HEK293T (cell line): ENCODE results near the gene CERK.

Experiments
- CTCF ChIA-PET: fragments of 350-600 bp; formaldehyde crosslinking; extraction: SDS; loops from one replicate; lab custom pipeline; 2021; ENCODE audit warnings: antibody characterized with exemption, inconsistent platforms; lab: Yijun Ruan, JAX
- POLR2A ChIA-PET: fragments of 350-600 bp; formaldehyde crosslinking; extraction: SDS; loops from one replicate; lab custom pipeline; 2020; ENCODE audit warnings: antibody characterized with exemption, inconsistent platforms; lab: Yijun Ruan, JAX
- DNase-seq: peaks from one replicate; pipeline ENCODE4 v3.0.0; 2012; ENCODE audit warnings: mixed read lengths; ENCODE audit errors: extremely low spot score
- ARNT ChIP-seq: fragments of 450-650 bp; IDR thresholded peaks from 2 replicates; pipeline ENCODE4 v1.6.1; 2017; ENCODE audit warnings: mild to moderate bottlenecking
- BHLHE40 ChIP-seq: fragments of 450-650 bp; IDR thresholded peaks from 2 replicates; pipeline ENCODE4 v1.6.1; 2016; ENCODE audit warnings: mild to moderate bottlenecking, moderate library complexity, borderline replicate concordance
- CTBP1 ChIP-seq: fragments of 450-650 bp; IDR thresholded peaks from 2 replicates; pipeline ENCODE4 v1.6.1; 2016; ENCODE audit warnings: borderline replicate concordance
- ELF4 ChIP-seq: fragments of 450-650 bp; IDR thresholded peaks from 2 replicates; pipeline ENCODE4 v1.6.1; 2017; ENCODE audit warnings: antibody characterized with exemption
- FOXA1 ChIP-seq: fragments of 450-650 bp; IDR thresholded peaks from 2 replicates; pipeline ENCODE4 v1.6.1; 2016; ENCODE audit warnings: mild to moderate bottlenecking
- FOXK2 ChIP-seq: fragments of 450-650 bp; IDR thresholded peaks from 2 replicates; pipeline ENCODE4 v1.6.1; 2016; ENCODE audit warnings: mild to moderate bottlenecking
- FOXM1 ChIP-seq: fragments of 450-650 bp; IDR thresholded peaks from 2 replicates; pipeline ENCODE4 v1.6.1; 2017; ENCODE audit warnings: mild to moderate bottlenecking, borderline replicate concordance
- HDGF ChIP-seq: fragments of 450-650 bp; IDR thresholded peaks from 2 replicates; pipeline ENCODE4 v1.6.1; 2017; ENCODE audit warnings: antibody characterized with exemption, borderline replicate concordance
- L3MBTL2 ChIP-seq: fragments of 450-650 bp; conservative IDR thresholded peaks from 2 replicates; pipeline ENCODE4 v1.6.1; 2016; ENCODE audit warnings: mild to moderate bottlenecking
- LEF1 ChIP-seq: fragments of 450-650 bp; IDR thresholded peaks from 2 replicates; pipeline ENCODE4 v1.6.1; 2017; ENCODE audit warnings: mild to moderate bottlenecking, borderline replicate concordance
- NFRKB ChIP-seq: fragments of 450-650 bp; IDR thresholded peaks from 2 replicates; pipeline ENCODE4 v1.6.1; 2016; ENCODE audit warnings: mild to moderate bottlenecking, moderate library complexity
- SP1 ChIP-seq: fragments of 450-650 bp; IDR thresholded peaks from 2 replicates; pipeline ENCODE4 v1.6.1; 2017
- SUZ12 ChIP-seq: fragments of 450-650 bp; IDR thresholded peaks from 2 replicates; pipeline ENCODE4 v1.6.1; 2016; ENCODE audit warnings: mild to moderate bottlenecking
- TARDBP ChIP-seq: fragments of 450-650 bp; IDR thresholded peaks from 2 replicates; pipeline ENCODE4 v1.6.1; 2016
- ZNF384 ChIP-seq: fragments of 450-650 bp; IDR thresholded peaks from 2 replicates; pipeline ENCODE4 v1.6.1; 2016
- TF ChIP-seq, protein P1 (sequence below): fragments of 450-650 bp; IDR thresholded peaks from 2 replicates; pipeline ENCODE4 v1.6.1; 2016

CERK gene

DNA sequence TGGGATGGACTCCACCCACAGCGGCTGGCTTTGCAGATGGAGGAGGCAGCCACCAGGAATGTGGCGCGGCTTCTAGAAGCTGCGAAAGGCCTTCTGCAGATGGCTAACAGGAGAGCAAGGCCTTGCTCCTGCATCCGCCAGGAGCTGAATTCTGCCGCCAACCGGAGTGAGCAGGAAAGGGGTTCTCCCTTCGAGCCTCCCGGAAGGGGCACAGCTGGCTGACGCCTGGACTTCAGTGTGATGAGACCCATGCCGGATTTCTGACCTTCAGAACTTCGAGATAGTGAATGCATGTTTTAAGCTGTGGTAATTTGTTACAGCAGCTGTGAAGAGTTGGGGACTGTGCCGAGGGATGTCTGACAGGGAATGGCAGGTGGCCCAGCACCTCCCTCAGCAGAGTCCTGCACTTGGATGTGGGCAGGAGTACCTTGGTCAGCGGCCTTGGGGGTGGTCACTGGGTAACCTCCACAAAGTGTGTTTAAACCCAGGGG is 32.1 kb upstream of the CERK start:
- ChIA-PET POLR2A (interaction anchor here (1.3 to 1.4 kb wide), 2 partner anchors 8 to 11 kb away, joined by 4 read pairs; partner anchors contain the start of gene TBC1D22A), CTCF (interaction anchor here (0.8 kb wide), 1 partner anchor 9 kb away, joined by 4 read pairs; no protein-coding TSS in a partner anchor)
- no peak for DNase-seq

DNA sequence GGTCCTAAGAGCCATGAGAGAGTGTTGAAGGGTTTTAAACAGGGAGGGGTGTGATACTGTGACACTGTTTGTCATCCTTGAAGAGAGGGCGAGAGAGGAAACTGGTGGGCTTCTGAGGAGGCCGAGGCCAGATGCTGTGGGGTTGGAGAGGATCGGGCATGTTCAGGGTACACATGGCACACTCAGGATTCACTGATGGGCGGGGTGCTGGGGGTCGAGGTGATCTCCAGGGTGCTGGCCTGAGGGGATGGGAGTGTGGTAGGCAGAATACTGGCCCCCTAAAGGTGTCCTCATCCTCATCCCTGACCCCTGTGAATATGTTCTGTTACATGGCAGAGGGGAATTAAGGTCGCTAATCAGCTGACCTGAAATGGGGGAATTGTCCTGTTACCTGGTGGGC is 31.7 kb upstream of the CERK start:
- no peak for DNase-seq
- ChIA-PET CTCF (interaction anchor here (0.8 to 1.9 kb wide), 3 partner anchors 10 to 29 kb away, joined by 4 to 5 read pairs (median 4); no protein-coding TSS in a partner anchor), POLR2A (no interaction called here)
- TF ChIP-seq ARNT: no peak
- no peak for TF ChIP-seq SP1

More for the DNA sequence above, 32.1 kb upstream of the CERK start:
- TF ChIP-seq BHLHE40 (no peak), LEF1 (no peak), SP1 (no peak), SUZ12 (no peak), ARNT (no peak), CTBP1 (no peak), FOXK2 (no peak), ZNF384 (no peak), ELF4 (no peak)
- TF ChIP-seq, protein P1, sequence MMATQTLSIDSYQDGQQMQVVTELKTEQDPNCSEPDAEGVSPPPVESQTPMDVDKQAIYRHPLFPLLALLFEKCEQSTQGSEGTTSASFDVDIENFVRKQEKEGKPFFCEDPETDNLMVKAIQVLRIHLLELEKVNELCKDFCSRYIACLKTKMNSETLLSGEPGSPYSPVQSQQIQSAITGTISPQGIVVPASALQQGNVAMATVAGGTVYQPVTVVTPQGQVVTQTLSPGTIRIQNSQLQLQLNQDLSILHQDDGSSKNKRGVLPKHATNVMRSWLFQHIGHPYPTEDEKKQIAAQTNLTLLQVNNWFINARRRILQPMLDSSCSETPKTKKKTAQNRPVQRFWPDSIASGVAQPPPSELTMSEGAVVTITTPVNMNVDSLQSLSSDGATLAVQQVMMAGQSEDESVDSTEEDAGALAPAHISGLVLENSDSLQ: no peak

DNA sequence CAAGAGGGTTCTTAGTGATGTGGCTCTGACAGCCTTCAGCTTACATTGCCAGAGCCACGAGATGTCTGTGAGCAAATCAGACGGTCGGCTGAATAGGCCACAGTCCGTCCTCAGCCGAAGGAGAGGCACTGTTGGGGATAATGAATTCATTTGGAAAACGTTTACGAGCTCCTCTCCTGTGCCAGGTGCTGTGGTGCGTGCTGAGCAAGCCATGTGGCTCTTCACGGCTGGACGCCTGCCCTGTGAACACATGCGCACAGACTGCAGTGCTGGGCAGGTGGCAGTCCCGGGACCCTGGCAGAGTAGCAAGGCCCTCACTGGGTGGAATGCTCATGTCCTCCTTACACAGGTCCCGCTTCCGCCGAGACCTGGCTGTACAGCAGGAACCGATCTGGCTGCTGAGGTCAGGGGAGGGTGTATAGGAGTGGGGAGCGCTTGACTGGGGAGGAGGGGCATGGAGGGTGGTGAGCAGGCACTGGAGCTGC is 31.2 kb upstream of the CERK start:
- DNase-seq: no peak
- TF ChIP-seq LEF1: no peak
- TF ChIP-seq BHLHE40: no peak
- no peak for TF ChIP-seq TARDBP
- TF ChIP-seq, protein P1: no peak
- no peak for TF ChIP-seq NFRKB
- TF ChIP-seq L3MBTL2: no peak
- TF ChIP-seq FOXM1: no peak
- TF ChIP-seq HDGF: no peak
- no peak for TF ChIP-seq ARNT
- TF ChIP-seq CTBP1: no peak
- no peak for TF ChIP-seq SP1
- TF ChIP-seq FOXK2: no peak
- POLR2A ChIA-PET: no interaction called here
- CTCF ChIA-PET: interaction anchor here (1.1 to 2.1 kb wide), 3 partner anchors 11 to 34 kb away, joined by 4 to 7 read pairs (median 5); no protein-coding TSS in a partner anchor

DNA sequence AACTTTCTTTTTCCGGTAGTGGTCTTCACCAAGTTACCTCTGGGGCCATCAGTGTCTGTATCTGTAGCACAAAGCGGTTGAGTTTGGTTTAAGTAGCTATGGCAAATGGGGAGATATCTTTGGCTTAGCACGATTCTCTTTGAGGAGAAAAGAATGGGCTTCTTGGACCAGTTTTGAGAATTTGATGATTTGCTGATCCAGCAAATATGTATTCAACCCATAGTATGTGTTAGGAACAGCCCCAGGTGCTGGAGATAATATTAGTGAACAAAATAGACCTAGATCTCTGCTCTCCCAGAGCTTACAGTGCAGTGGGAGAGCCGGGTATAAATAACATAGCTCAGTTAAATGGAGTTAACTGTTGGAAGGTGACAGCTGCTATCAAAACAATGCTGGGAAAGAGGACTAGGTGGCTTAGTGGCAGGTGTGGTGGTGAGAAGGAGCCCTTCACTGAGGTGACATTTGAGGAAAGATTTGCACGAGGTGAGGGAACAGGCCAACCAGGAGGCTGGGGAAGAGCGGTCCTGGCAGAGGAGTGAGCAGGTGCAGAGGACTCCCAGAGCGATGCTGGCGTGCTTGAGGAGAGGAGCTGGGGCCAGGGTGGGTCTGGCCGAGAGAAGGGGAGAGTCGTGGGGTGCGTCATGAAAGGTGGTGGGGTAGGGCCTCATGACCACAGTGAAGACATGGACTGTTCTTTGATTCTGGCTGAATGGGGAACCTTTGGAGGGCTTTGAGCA is 29.4 kb upstream of the CERK start:
- CTCF ChIA-PET: interaction anchor here (2.1 kb wide), 1 partner anchor 35 kb away, joined by 7 read pairs; no protein-coding TSS in a partner anchor
- DNase-seq: no peak
- POLR2A ChIA-PET: no interaction called here

DNA sequence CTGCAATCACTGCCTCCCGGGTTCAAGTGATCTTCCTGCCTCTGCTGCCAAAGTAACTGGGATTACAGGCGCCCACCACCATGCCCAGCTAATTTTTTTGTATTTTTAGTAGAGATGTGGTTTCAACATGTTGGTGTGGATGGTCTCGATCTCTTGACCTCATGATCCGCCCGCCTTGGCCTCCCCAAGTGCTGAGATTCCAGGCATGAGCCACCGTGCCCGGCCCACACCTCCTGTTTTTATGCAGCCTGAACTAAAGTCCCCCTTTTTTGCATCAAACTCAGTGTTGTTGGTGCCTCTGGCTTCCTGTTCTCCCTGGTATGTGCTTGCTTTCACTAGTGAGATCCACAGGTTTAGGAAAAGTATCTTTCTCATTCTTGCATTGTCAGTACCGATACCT is 28.6 kb upstream of the CERK start:
- DNase-seq: no peak
- ChIA-PET CTCF (no interaction called here), POLR2A (no interaction called here)
- no peak for TF ChIP-seq L3MBTL2
- no peak for TF ChIP-seq BHLHE40
- no peak for TF ChIP-seq LEF1
- TF ChIP-seq ARNT: no peak
- no peak for TF ChIP-seq SP1
- TF ChIP-seq FOXM1: no peak
- TF ChIP-seq CTBP1: no peak
- TF ChIP-seq NFRKB: no peak
- no peak for TF ChIP-seq FOXK2
- TF ChIP-seq, protein P1: no peak
- TF ChIP-seq ELF4: no peak
- no peak for TF ChIP-seq SUZ12
- no peak for TF ChIP-seq TARDBP
- TF ChIP-seq FOXA1: no peak
- no peak for TF ChIP-seq HDGF
- no peak for TF ChIP-seq ZNF384

More for the DNA sequence above, 29.4 kb upstream of the CERK start:
- TF ChIP-seq BHLHE40 (no peak), SUZ12 (no peak), L3MBTL2 (no peak), NFRKB (no peak), FOXM1 (no peak), ZNF384 (no peak), LEF1 (no peak), FOXK2 (no peak), CTBP1 (no peak)

DNA sequence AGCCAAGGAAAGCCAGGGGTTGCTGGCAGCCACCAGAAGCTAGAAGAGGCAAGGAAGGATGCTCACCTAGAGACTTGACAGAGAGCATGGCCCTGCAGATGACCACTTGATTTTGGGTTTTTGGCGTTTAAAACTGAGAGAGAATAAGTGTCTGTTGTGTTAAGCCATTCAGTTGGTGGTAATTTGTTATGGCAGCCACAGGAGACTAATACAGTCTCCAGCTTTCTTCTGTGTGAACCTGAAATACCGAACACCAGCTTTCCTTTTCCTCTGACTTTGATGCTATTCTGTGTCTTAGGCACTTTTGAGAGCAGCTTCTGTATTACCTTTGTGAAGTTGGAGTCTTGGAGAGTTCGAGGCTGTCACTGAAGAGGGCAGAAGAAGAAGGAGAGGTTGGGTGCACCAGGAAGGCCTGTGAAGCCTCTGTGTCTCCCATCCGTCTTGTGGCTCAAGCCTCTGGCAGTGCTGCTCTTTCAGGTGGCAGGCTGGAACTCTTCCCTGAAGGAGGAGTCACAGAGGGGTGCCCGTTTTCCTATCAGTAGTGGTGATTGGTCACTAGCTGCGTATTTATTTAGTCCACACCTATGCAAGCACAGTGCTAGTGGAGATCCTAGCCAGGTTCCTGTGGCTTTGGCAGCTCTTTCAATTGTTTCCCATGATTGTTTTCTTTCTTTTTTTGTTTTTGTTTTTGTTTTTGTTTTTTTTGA is 26.9 kb upstream of the CERK start:
- ChIA-PET CTCF (no interaction called here), POLR2A (interaction anchor here (0.7 kb wide), 1 partner anchor 9 kb away, joined by 3 read pairs; no protein-coding TSS in a partner anchor)
- no peak for TF ChIP-seq HDGF
- no peak for DNase-seq
